GM19395 (cell line): ENCODE results near the gene CPNE7.
"Not testable (repeated sequence)": the region's sequence is repeated elsewhere in the genome, so short reads cannot be mapped to it uniquely, and the experiment has no call there.

Experiments used
- ATAC-seq: cut with Tn5 transposase; IDR thresholded peaks from one replicate; pipeline ENCODE4 v1.9.1; 2021; ENCODE audit warnings: mild to moderate bottlenecking, moderate library complexity; ENCODE audit not compliant: unreplicated experiment

Gene CPNE7

GRCh38 chr16:89582614-89583196, 7.1 kb downstream of the CPNE7 start:
- no peak for ATAC-seq

DNA sequence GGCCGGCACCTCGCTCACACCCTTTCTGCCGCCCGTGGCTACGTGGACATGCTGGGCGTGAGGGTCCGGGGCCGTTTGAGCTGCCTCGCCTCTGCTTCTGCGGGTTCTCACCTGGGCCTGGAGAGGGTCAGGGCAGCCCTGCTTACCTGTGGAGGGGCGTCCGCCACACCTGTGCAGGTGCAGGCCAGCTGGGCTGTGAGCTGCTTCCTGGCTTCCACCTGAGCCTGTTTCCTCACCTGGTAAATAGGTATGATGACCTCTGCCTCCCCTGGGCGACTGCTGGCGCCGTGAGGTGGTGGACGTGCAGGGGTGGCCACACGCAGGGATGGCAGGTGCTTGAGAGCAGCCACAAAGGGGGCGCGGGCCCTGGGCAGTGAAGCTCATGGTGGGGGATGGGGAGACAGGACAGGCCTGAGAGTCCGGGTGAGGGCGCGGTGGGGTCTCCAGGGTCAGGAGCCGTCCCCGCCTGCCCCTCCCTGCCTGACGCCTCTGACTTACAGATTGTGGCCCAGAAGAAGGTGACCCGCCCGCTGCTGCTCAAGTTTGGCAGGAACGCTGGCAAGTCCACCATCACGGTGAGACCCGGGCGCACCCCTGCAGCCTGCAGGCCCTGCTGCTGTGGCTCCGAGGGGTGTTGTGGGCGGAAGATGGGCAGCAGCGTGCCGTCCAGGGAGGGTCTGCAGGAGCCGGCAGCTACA, 7.8 kb downstream of the CPNE7 start:
- ATAC-seq: no peak

- ATAC-seq: no peak
These were observed 8.5 kb downstream of the CPNE7 start for GRCh38 chr16:89583895-89584644.

DNA sequence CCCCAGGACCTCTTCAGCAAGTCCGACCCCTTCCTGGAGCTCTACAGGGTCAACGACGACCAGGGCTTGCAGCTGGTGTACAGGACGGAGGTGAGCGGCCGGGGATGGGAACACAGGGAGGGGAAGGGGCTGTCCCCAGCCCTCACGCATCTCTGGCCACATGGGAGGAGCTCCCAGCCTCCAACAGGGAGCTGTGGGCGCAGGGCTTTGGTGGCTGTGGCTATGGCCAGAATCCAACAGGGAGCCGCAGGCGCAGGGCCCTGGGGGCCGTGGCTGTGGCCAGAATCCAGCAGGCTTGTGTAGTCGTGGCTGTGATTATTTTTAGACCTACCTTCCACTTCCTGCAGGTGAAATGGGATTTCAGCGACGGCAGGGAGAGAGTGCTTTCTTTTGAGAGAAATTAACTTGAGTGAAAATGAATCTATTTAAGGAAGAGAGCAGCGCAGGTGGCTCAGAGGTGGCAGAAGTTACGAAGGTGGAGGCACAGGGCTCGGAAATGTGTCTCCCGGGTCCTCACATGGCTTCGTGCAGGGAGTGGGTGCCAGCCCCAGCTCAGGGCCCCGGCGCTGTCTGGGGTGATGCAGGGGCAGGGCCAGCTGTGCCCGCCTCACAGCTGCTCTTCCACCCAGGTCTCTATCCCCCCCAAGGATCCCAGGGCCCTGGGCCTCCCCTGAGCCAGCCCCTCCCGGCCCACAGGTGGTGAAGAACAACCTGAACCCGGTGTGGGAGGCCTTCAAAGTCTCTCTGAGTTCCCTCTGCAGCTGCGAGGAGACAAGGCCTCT, 9.4 kb downstream of the CPNE7 start:
- ATAC-seq: no peak

- no peak for ATAC-seq
These were observed 10.7 kb downstream of the CPNE7 start for GRCh38 chr16:89586218-89586617.

DNA sequence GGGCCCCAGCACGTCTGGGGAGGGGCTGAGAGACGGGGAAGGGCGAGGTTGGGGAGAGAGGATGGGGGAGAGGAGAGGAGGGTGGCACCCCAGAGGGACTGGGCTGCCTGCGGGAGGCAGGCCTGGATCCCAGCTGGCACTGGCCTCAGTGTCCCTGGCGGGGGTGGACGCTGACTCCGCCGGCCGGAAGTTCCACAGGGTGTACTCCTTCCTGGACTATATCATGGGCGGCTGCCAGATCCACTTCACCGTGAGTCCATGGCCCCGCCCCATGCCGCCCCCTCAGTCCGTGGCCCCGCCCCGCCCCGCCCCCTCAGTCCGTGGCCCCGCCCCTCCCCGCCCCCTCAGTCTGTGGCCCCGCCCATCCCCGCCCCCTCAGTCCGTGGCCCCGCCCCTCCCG, 11.3 kb downstream of the CPNE7 start:
- ATAC-seq: no peak

GRCh38 chr16:89587676-89588075, 12.1 kb downstream of the CPNE7 start:
- ATAC-seq: not testable (repeated sequence)

DNA sequence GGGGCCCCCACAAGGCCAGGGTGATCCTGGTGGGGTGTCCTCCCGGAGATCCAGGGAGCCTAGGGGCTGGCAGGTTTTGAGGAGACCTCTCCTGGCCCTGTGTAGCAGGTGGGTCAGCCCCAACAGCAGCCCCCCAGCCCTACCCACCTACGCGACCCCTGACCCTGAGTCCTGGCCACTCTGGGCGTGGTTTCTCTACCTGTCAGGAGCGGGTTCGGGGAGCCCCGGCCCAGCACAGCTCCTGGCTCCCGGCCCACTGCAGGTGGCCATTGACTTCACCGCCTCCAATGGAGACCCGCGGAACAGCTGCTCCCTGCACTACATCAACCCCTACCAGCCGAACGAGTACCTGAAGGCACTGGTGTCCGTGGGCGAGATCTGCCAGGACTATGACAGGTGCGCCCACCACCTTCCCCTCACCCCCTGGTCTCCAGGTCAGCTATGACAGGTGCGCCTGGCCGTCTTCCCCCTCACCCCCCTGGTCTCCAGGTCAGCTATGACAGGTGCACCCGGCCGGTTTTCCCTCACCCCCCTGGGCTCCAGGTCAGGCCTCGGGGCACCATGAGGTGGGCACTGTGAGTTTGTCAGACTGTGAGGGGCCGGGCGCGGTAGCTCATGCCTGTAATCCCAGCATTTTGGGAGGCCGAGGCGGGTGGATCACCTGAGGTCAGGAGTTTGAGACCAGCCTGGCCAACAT, 13.0 kb downstream of the CPNE7 start:
- ATAC-seq: no peak

GRCh38 chr16:89589241-89589926, 13.8 kb downstream of the CPNE7 start:
- ATAC-seq: no peak

- no peak for ATAC-seq
These were observed 18.3 kb downstream of the CPNE7 start for GRCh38 chr16:89593841-89594240.

- ATAC-seq: no peak
These were observed 19.9 kb downstream of the CPNE7 start for GRCh38 chr16:89595330-89596060.

- no peak for ATAC-seq
These were observed 20.6 kb downstream of the CPNE7 start for GRCh38 chr16:89596061-89596689.

DNA sequence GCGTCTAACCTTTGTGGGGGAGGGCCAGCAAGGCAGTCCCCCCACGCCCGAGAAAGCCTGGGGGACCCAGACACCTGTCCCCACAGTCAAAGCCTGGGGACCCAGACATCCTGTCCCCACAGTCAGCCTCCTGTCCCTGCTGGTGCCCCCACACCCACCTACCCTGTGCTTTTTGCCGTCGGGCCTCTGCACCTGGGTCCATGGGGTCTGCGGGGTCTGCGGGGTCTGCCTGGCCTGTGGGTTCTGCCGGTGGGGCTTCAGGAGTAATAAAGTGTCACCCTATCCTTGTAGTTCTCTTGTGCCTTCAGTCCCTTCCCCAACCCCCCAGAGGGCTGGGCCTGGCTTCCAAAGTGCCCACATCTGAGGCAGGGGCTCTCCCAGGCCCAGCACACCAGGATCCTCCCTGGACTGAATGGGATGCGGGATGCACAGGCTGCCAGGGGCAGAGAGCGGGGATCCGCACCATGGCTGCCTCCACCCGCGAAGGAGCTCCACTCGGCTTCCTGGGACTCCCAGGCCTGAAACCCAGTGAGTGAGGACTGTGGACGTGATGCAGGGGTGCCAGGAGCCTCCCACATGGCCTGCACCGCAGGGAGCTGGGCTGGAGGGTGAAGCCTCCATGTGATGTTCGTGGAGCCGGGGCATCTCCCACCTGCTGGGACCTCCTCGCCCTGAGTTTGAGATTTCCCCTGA, 21.5 kb downstream of the CPNE7 start:
- no peak for ATAC-seq

GRCh38 chr16:89598199-89598598, 22.6 kb downstream of the CPNE7 start:
- no peak for ATAC-seq

DNA sequence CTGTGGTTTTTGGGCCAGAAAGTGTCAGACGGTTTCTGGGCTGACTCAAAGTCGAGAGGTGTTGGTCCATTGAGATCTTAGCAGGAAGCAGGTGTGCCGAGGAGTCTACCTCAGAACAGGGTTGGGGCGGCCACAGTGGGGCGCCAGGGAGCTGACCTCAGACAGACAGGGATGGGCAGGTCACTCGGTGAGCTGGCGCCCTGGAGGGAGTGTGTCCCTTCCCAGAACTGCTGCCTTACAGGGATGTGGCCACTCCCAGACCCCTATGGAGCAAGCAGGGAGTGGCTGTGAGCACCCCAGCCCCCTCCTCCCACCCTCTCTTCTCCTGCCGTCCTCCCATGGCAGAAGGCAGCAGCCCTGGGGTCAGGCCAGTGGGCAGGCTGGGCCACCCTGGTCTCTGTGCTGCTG, 23.9 kb downstream of the CPNE7 start:
- ATAC-seq: no peak

- ATAC-seq: no peak
These were observed 24.3 kb downstream of the CPNE7 start for GRCh38 chr16:89599902-89600301.

GRCh38 chr16:89600427-89600826, 24.9 kb downstream of the CPNE7 start:
- ATAC-seq: no peak

GRCh38 chr16:89600956-89601355, 25.4 kb downstream of the CPNE7 start:
- no peak for ATAC-seq

GRCh38 chr16:89601906-89602272, 26.3 kb downstream of the CPNE7 start:
- no peak for ATAC-seq
